Endodermal cell (in vitro differentiated cells): Measurements from ENCODE around the gene KMT2E. TPM values are rescaled to one million over a fixed set of nuclear protein-coding genes. Genes with fewer than 3 reads are reported as not detected.

Experiments used
- DNase-seq: peaks from one replicate; pipeline ENCODE4 v3.0.0-alpha.2; 2017
- H3K27ac ChIP-seq: 2 replicates; pipeline ENCODE4 v1.5.1; 2013; ENCODE audit warnings: mild to moderate bottlenecking, low read depth, low read length, moderate library complexity
- H3K27me3 ChIP-seq: 2 replicates; pipeline ENCODE4 v1.6.1; 2013; ENCODE audit warnings: mild to moderate bottlenecking, low read length, moderate library complexity; ENCODE audit not compliant: insufficient read depth, control insufficient read depth, poor library complexity, severe bottlenecking
- H3K36me3 ChIP-seq: 2 replicates; pipeline ENCODE4 v1.7.0; 2013; ENCODE audit warnings: mild to moderate bottlenecking, low read length, moderate library complexity; ENCODE audit not compliant: control insufficient read depth, insufficient read depth
- H3K4me1 ChIP-seq: one replicate; pipeline ENCODE4 v1.7.0; 2013; ENCODE audit warnings: low read length; ENCODE audit not compliant: control insufficient read depth, insufficient read depth
- H3K4me3 ChIP-seq: 2 replicates; pipeline ENCODE4 v1.5.1; 2013; ENCODE audit warnings: mild to moderate bottlenecking, low read length, moderate library complexity
- H3K9ac ChIP-seq: 2 replicates; pipeline ENCODE4 v1.6.1; 2013; ENCODE audit warnings: mild to moderate bottlenecking, low read length, moderate library complexity; ENCODE audit not compliant: poor library complexity, severe bottlenecking; ENCODE audit errors: extremely low read depth
- H3K9me3 ChIP-seq: 2 replicates; pipeline ENCODE4 v1.6.1; 2013; ENCODE audit warnings: mild to moderate bottlenecking, low read length, moderate library complexity; ENCODE audit not compliant: control insufficient read depth
- H3K27ac Mint-ChIP-seq: 2 replicates; pipeline ENCODE4 v1.8.0; 2020; ENCODE audit warnings: mixed read lengths
- H3K27me3 Mint-ChIP-seq: 2 replicates; pipeline ENCODE4 v1.8.0; 2021; ENCODE audit warnings: mild to moderate bottlenecking, mixed read lengths; ENCODE audit not compliant: insufficient read depth
- H3K36me3 Mint-ChIP-seq: 2 replicates; pipeline ENCODE4 v1.8.0; 2020; ENCODE audit warnings: low read depth, mixed read lengths
- H3K4me1 Mint-ChIP-seq: 2 replicates; pipeline ENCODE4 v1.8.0; 2020; ENCODE audit warnings: mixed read lengths
- H3K4me3 Mint-ChIP-seq: 2 replicates; pipeline ENCODE4 v1.8.0; 2020; ENCODE audit warnings: mild to moderate bottlenecking, moderate library complexity, mixed read lengths
- H3K9me3 Mint-ChIP-seq: 2 replicates; pipeline ENCODE4 v1.8.0; 2020; ENCODE audit warnings: mild to moderate bottlenecking, mixed read lengths
- WGBS, 2 experiments: methylation state at CpG; one replicate each; pipeline versions ENCODE4 v1.1.5 to v1.1.7; 2013; ENCODE audit warnings: missing lambda C conversion rate in 2 of 2, mixed read lengths in 1 of 2; ENCODE audit not compliant: insufficient coverage in 1 of 2, insufficient read length in 1 of 2; 5-methylcytosine and 5-hydroxymethylcytosine counted together
- total RNA-seq, 2 donors: library from RNA; stranded (reverse); fragmentation: NEBNext Ultra II Directional in 1 of 2; extraction: Animal tissue kit (Norgen Biotek cat#: 25700) in 1 of 2; gene quantifications; 2 replicates in 1 of 2; 3 replicates in 1 of 2; pipeline ENCODE4 v1.2.1, GENCODE V29; 2021
- TF ChIP-seq, protein P1 (sequence below): fragments of 200-600 bp; sonication (generic); conservative IDR thresholded peaks from 2 replicates; pipeline ENCODE4 v1.5.0; 2021; ENCODE audit warnings: antibody characterized with exemption, mild to moderate bottlenecking

Gene KMT2E
- total RNA-seq, 2 donors from 2014 or later = 65.7 to 70.4 TPM

DNA sequence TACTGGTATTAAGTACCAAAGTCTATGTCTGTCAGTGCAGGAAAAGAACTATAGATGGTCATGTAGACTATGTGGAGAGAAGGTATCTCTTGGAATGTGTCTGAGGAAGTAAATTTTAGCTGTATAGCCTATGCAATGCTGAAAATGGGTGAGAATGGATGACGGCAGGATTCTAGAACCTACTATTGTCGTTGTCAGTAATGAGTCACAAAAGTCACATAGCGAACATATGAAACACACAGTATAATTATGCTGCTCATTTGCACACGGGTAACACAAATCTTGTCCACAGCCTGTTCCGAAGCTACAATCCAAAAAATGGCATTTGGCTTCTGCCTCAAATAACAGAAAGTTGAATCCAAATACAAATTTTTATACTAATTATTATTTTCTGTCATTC lies 33.6 kb upstream of the KMT2E start:
- Mint-ChIP-seq H3K9me3 (no peaks in the 10 kb centered on the region), H3K27ac (peak overlapping the region; percentile 90), H3K4me1 (peaks cover 54% of the 10 kb centered on the region), H3K36me3 (peaks cover 2% of the 10 kb centered on the region), H3K27me3 (no peaks in the 10 kb centered on the region), H3K4me3 (no peak overlapping the region)
- Histone ChIP-seq H3K27me3 (no peaks in the 10 kb centered on the region), H3K4me1 (peaks cover 21% of the 10 kb centered on the region), H3K36me3 (peaks cover 10% of the 10 kb centered on the region), H3K9me3 (no peaks in the 10 kb centered on the region), H3K27ac (peak overlapping the region; percentile 3), H3K4me3 (no peak overlapping the region), H3K9ac (no peak overlapping the region)
- DNase-seq = no peak
- whole genome bisulfite sequencing, 2 experiments = 94 to 96% methylated on average over 3 to 5 of the region's 5 CpGs
- TF ChIP-seq, protein P1, sequence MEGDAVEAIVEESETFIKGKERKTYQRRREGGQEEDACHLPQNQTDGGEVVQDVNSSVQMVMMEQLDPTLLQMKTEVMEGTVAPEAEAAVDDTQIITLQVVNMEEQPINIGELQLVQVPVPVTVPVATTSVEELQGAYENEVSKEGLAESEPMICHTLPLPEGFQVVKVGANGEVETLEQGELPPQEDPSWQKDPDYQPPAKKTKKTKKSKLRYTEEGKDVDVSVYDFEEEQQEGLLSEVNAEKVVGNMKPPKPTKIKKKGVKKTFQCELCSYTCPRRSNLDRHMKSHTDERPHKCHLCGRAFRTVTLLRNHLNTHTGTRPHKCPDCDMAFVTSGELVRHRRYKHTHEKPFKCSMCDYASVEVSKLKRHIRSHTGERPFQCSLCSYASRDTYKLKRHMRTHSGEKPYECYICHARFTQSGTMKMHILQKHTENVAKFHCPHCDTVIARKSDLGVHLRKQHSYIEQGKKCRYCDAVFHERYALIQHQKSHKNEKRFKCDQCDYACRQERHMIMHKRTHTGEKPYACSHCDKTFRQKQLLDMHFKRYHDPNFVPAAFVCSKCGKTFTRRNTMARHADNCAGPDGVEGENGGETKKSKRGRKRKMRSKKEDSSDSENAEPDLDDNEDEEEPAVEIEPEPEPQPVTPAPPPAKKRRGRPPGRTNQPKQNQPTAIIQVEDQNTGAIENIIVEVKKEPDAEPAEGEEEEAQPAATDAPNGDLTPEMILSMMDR = no peak

GRCh38 chr7:104980841-104981671 lies 32.9 kb upstream of the KMT2E start:
- H3K4me1 ChIP-seq = peaks cover 23% of the 10 kb centered on the region
- no peak overlapping the region for H3K4me3 Mint-ChIP-seq
- no peak overlapping the region for H3K27ac ChIP-seq
- H3K27me3 ChIP-seq = no peaks in the 10 kb centered on the region
- TF ChIP-seq, protein P1 = peak; percentile 90
- no peaks in the 10 kb centered on the region for H3K9me3 ChIP-seq
- peaks cover 15% of the 10 kb centered on the region for H3K36me3 ChIP-seq
- no peaks in the 10 kb centered on the region for H3K27me3 Mint-ChIP-seq
- peaks cover 60% of the 10 kb centered on the region for H3K4me1 Mint-ChIP-seq
- H3K4me3 ChIP-seq = no peak overlapping the region
- no peaks in the 10 kb centered on the region for H3K9me3 Mint-ChIP-seq
- peak overlapping the region; percentile 9 for H3K27ac Mint-ChIP-seq
- WGBS, 2 experiments = 55 to 57% methylated on average over 3 to 4 of the region's 4 CpGs
- H3K36me3 Mint-ChIP-seq = no peaks in the 10 kb centered on the region
- no peak for DNase-seq
- H3K9ac ChIP-seq = no peak overlapping the region

DNA sequence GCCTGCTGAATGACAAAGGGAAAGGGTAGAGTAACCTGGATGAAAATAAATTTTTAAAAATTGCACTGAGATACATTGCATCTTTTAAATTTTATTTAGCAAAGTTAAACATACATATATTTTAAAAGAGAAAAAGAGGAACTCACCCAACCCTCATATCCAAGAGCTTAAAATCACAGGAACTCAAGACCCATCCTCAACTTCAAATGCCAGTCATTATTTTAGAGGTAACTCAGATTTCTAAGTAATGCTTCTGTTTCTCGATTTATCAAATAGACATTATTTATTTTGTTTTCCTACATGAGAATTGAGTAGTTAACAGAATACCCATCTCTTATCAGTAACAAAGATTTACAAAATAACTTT lies 32.4 kb upstream of the KMT2E start:
- Histone ChIP-seq H3K4me3 (no peak overlapping the region), H3K4me1 (peaks cover 26% of the 10 kb centered on the region), H3K27me3 (no peaks in the 10 kb centered on the region), H3K9ac (no peak overlapping the region), H3K9me3 (no peaks in the 10 kb centered on the region), H3K27ac (no peak overlapping the region), H3K36me3 (peaks cover 21% of the 10 kb centered on the region)
- Mint-ChIP-seq H3K9me3 (no peaks in the 10 kb centered on the region), H3K36me3 (peaks cover 3% of the 10 kb centered on the region), H3K4me1 (peaks cover 65% of the 10 kb centered on the region), H3K4me3 (no peak overlapping the region), H3K27ac (peak overlapping the region; percentile 9), H3K27me3 (no peaks in the 10 kb centered on the region)
- DNase-seq = no peak
- 100% methylated on average over 1 of the region's 1 CpG; no CpG with 5 or more reads in 1 of the 2 experiments for WGBS, 2 experiments
- TF ChIP-seq, protein P1 = no peak
